IMR-90 (cell line): ENCODE measurements around the gene THADA. TPM values are rescaled to one million over a fixed set of nuclear protein-coding genes. Genes with fewer than 3 reads are reported as not detected.

Experiments used
- ATAC-seq: fragments of 200-7000 bp; cut with Tn5 transposase; 2 replicates; pipeline ENCODE4 v1.9.1; 2020; ENCODE audit warnings: low read depth, mild to moderate bottlenecking, moderate library complexity
- BruUV-seq: library from RNA; stranded (reverse); fragments of 400-500 nt; replicated peaks from 2 replicates; lab custom pipeline; 2021; lab: Mats Ljungman, UMichigan
- CTCF ChIA-PET: fragments of 300-600 bp; formaldehyde crosslinking; extraction: SDS; loops from one replicate; lab custom pipeline; 2021; ENCODE audit warnings: antibody characterized with exemption; lab: Yijun Ruan, JAX
- POLR2A ChIA-PET: fragments of 300-600 bp; sonication (Branson Sonifier 250); formaldehyde crosslinking; loops from one replicate; lab custom pipeline; 2022; ENCODE audit warnings: antibody characterized with exemption; ENCODE audit not compliant: unreplicated experiment; lab: Charles Lee
- DNase-seq: peaks from one replicate; pipeline ENCODE4 v3.0.0; 2013
- H2AFZ ChIP-seq: replicated peaks from 2 replicates; pipeline ENCODE3; 2013; ENCODE audit warnings: low read length, mild to moderate bottlenecking; ENCODE audit not compliant: poor library complexity
- H2AK5ac ChIP-seq: 2 replicates; pipeline ENCODE4 v1.6.1; 2013; ENCODE audit warnings: low read depth, low read length, inconsistent platforms
- H2AK9ac ChIP-seq: replicated peaks from 2 replicates; pipeline ENCODE3; 2013; ENCODE audit warnings: mild to moderate bottlenecking, low read depth, low read length, moderate library complexity; ENCODE audit not compliant: poor library complexity
- H2BK120ac ChIP-seq: 2 replicates; pipeline ENCODE4 v1.6.1; 2013; ENCODE audit warnings: low read depth, low read length, inconsistent platforms
- H2BK15ac ChIP-seq: 3 replicates; pipeline ENCODE4 v1.6.1; 2013; ENCODE audit warnings: low read depth, low read length, inconsistent platforms
- H2BK20ac ChIP-seq: 2 replicates; pipeline ENCODE4 v1.6.1; 2013; ENCODE audit warnings: low read depth, mild to moderate bottlenecking, inconsistent platforms, low read length, moderate library complexity
- H2BK5ac ChIP-seq: 2 replicates; pipeline ENCODE4 v1.6.1; 2013; ENCODE audit warnings: mild to moderate bottlenecking, low read depth, low read length, inconsistent platforms; ENCODE audit not compliant: poor library complexity, severe bottlenecking
- H3K14ac ChIP-seq: replicated peaks from 2 replicates; pipeline ENCODE4 v1.6.1; 2013; ENCODE audit warnings: low read depth, low read length, inconsistent platforms
- H3K18ac ChIP-seq: 2 replicates; pipeline ENCODE4 v1.6.1; 2013; ENCODE audit warnings: low read depth, low read length, control low read depth
- H3K23ac ChIP-seq: 2 replicates; pipeline ENCODE4 v1.6.1; 2013; ENCODE audit warnings: low read depth, low read length, inconsistent platforms
- H3K27ac ChIP-seq: 2 replicates; pipeline ENCODE4 v1.5.1; 2013; ENCODE audit warnings: mild to moderate bottlenecking, control low read depth, low read length; ENCODE audit not compliant: insufficient read depth
- H3K27me3 ChIP-seq: 2 replicates; pipeline ENCODE4 v1.6.1; 2013; ENCODE audit warnings: low read length; ENCODE audit not compliant: control insufficient read depth, insufficient read depth
- H3K36me3 ChIP-seq: 2 replicates; pipeline ENCODE4 v1.6.1; 2013; ENCODE audit warnings: low read length, mixed read lengths; ENCODE audit not compliant: control insufficient read depth, insufficient read depth
- H3K4ac ChIP-seq: 2 replicates; pipeline ENCODE4 v1.6.1; 2013; ENCODE audit warnings: low read depth, low read length, inconsistent platforms
- H3K4me1 ChIP-seq: 2 replicates; pipeline ENCODE4 v1.6.1; 2013; ENCODE audit warnings: low read length, mixed read lengths; ENCODE audit not compliant: control insufficient read depth, insufficient read depth
- H3K4me2 ChIP-seq: 2 replicates; pipeline ENCODE4 v1.6.1; 2013; ENCODE audit warnings: low read depth, mild to moderate bottlenecking, control low read depth, low read length, moderate library complexity
- H3K4me3 ChIP-seq: 2 replicates; pipeline ENCODE4 v1.5.1; 2013; ENCODE audit warnings: low read depth, mild to moderate bottlenecking, control low read depth, low read length, moderate library complexity; ENCODE audit not compliant: insufficient read depth
- H3K56ac ChIP-seq: 2 replicates; pipeline ENCODE4 v1.6.1; 2013; ENCODE audit warnings: low read length, inconsistent platforms; ENCODE audit not compliant: insufficient read depth; ENCODE audit errors: extremely low read depth
- H3K79me1 ChIP-seq, 2 experiments: 2 replicates each; pipeline ENCODE4 v1.6.1; 2013; ENCODE audit warnings: low read length in 2 of 2, inconsistent platforms in 1 of 2, low read depth in 1 of 2
- H3K9ac ChIP-seq: 2 replicates; pipeline ENCODE4 v1.6.1; 2013; ENCODE audit warnings: low read depth, low read length, control low read depth
- H3K9me1 ChIP-seq: 2 replicates; pipeline ENCODE4 v1.6.1; 2013; ENCODE audit warnings: low read length, inconsistent platforms; ENCODE audit not compliant: insufficient read depth
- H3K9me3 ChIP-seq: 2 replicates; pipeline ENCODE4 v1.6.1; 2013; ENCODE audit warnings: low read length; ENCODE audit not compliant: control insufficient read depth, insufficient read depth
- H4K20me1 ChIP-seq: 2 replicates; pipeline ENCODE4 v1.6.1; 2013; ENCODE audit warnings: low read length, inconsistent platforms; ENCODE audit not compliant: insufficient read depth
- H4K5ac ChIP-seq: 2 replicates; pipeline ENCODE4 v1.6.1; 2013; ENCODE audit warnings: mild to moderate bottlenecking, low read depth, low read length, control low read depth
- H4K8ac ChIP-seq, 2 experiments: 2 replicates each; pipeline ENCODE4 v1.6.1; 2013; ENCODE audit warnings: low read depth in 2 of 2, low read length in 2 of 2, control low read depth in 1 of 2, inconsistent platforms in 1 of 2
- H4K91ac ChIP-seq: 2 replicates; pipeline ENCODE4 v1.6.1; 2013; ENCODE audit warnings: low read depth, low read length, inconsistent platforms; ENCODE audit not compliant: insufficient read depth
- RAD21 ChIP-seq: IDR thresholded peaks from 2 replicates; pipeline ENCODE4 v1.6.1; 2012; ENCODE audit warnings: low read length, improper control_type of control experiment
- RCOR1 ChIP-seq: IDR thresholded peaks from 2 replicates; pipeline ENCODE4 v1.6.1; 2012; ENCODE audit warnings: mild to moderate bottlenecking, low read length, improper control_type of control experiment; ENCODE audit not compliant: insufficient replicate concordance
- RFX5 ChIP-seq: IDR thresholded peaks from 2 replicates; pipeline ENCODE4 v1.8.0; 2012; ENCODE audit warnings: low read depth, mild to moderate bottlenecking, low read length, moderate library complexity
- SMC3 ChIP-seq: fragments of 150-350 bp; IDR thresholded peaks from 2 replicates; pipeline ENCODE4 v1.6.1; 2016; ENCODE audit warnings: low read depth, mild to moderate bottlenecking, antibody characterized with exemption, low read length, moderate library complexity
- WGBS, 2 experiments: methylation state at CpG; one replicate each; pipeline versions ENCODE4 v1.1.5 to v1.1.7; 2013; ENCODE audit warnings: missing lambda C conversion rate in 2 of 2; ENCODE audit not compliant: insufficient read length in 1 of 2; ENCODE audit errors: extremely low coverage in 2 of 2; 5-methylcytosine and 5-hydroxymethylcytosine counted together
- dilution Hi-C: fragments of 300-500 bp; cut with HindIII; formaldehyde crosslinking; loops from one replicate; pipeline ENCODE4 v1.14.3; 2018; ENCODE audit warnings: low sequenced_read_pairs; ENCODE audit not compliant: unreplicated experiment
- in situ Hi-C: fragments of 300-500 bp; cut with MboI; formaldehyde crosslinking; loops from 3 replicates; pipeline ENCODE4 v1.14.3; 2019; ENCODE audit warnings: low sequenced_read_pairs, inconsistent platforms, mixed read lengths
- intact Hi-C: fragments of 100-400 bp; cut with micrococcal nuclease; formaldehyde crosslinking; loops from 2 replicates; pipeline ENCODE4 v1.10.0; 2022
- polyA plus RNA-seq, 3 experiments: library from polyadenylated mRNA; depleted of rRNA; stranded (reverse); fragments of >200 nt; gene quantifications; 2 replicates each; pipeline ENCODE4 v1.2.3, GENCODE V29; 2012; ENCODE audit warnings: low replicate concordance in 1 of 3
- total RNA-seq: library from RNA; depleted of rRNA; stranded (reverse); fragments of >200 nt; gene quantifications from 2 replicates; pipeline ENCODE4 v1.2.3, GENCODE V29; 2012

THADA gene
- total and polyA plus RNA-seq, 2 of the 4 experiments (the other 2 are of a cell fraction), result 10.5 to 21.3 TPM

GRCh38 chr2:43616967-43617680, 21.3 kb upstream of the THADA start:
- 14% methylated on average over 1 of the region's 5 CpGs; no CpG with 5 or more reads in 1 of the 2 experiments for WGBS, 2 experiments
- Histone ChIP-seq H2AK5ac (no peak overlapping the region), H3K9me3 (no peaks in the 10 kb centered on the region), H2AK9ac (no peak overlapping the region), H2BK5ac (no peak overlapping the region), H3K79me1 (no peaks in the 10 kb centered on the region), H4K8ac (no peak overlapping the region), H2BK120ac (no peak overlapping the region), H3K36me3 (no peaks in the 10 kb centered on the region), H3K27ac (no peak overlapping the region), H4K91ac (no peak overlapping the region), H2AFZ (no peak overlapping the region), H2BK20ac (no peak overlapping the region), H3K9ac (no peak overlapping the region), H3K4ac (no peak overlapping the region), H4K20me1 (no peaks in the 10 kb centered on the region), H3K27me3 (peaks cover 3% of the 10 kb centered on the region), H3K18ac (no peak overlapping the region), H3K56ac (no peak overlapping the region), H3K14ac (no peak overlapping the region), H3K4me1 (peaks cover 2% of the 10 kb centered on the region; the same call in 1 of the 2 replicates), H3K23ac (no peak overlapping the region), H2BK15ac (no peak overlapping the region), H3K4me2 (no peak overlapping the region), H3K9me1 (no peaks in the 10 kb centered on the region), H4K5ac (no peak overlapping the region), H3K4me3 (no peak overlapping the region)
- no peak for TF ChIP-seq SMC3
- TF ChIP-seq RFX5, result no peak
- no peak for TF ChIP-seq RCOR1
- TF ChIP-seq RAD21, result no peak
- BruUV-seq, result no TSS peak
- CTCF ChIA-PET, result interaction anchor here (1.0 kb wide), 1 partner anchor 15 kb away, joined by 3 read pairs; no protein-coding TSS in a partner anchor
- intact Hi-C loops, result no loop called here
- ATAC-seq (no peak), DNase-seq (no peak)
- dilution Hi-C loops, result no loop called here
- POLR2A ChIA-PET, result no interaction called here
- in situ Hi-C loops, result no loop called here
